Stimulated activated CD8-positive, alpha-beta memory T cell treated with anti-CD3 and anti-CD28 coated beads, Interleukin-2, amount 100 ng/mL, for 1 hour (primary cell): Measurements from ENCODE around the gene S1PR4.
"Not testable (repeated sequence)": the region's sequence is repeated elsewhere in the genome, so short reads cannot be mapped to it uniquely, and the experiment has no call there.

ENCODE experiments used
- DNase-seq, 2 donors: peaks; one replicate each; pipeline ENCODE4 v3.0.0-alpha.2; 2020; ENCODE audit warnings: low read depth in 2 of 2

The S1PR4 gene

GRCh38 chr19:3152419-3152780, 26.2 kb upstream of the S1PR4 start:
- DNase-seq, result no peak

- no peak for DNase-seq
These were observed 25.0 kb upstream of the S1PR4 start for GRCh38 chr19:3153286-3154230.

GRCh38 chr19:3154447-3154846, 24.1 kb upstream of the S1PR4 start:
- not testable (repeated sequence) for DNase-seq

GRCh38 chr19:3154957-3155736, 23.4 kb upstream of the S1PR4 start:
- peak in 1 of 2 donors; percentile 58 for DNase-seq

GRCh38 chr19:3157096-3157845, 21.3 kb upstream of the S1PR4 start:
- DNase-seq, result no peak

- DNase-seq, result no peak
These were observed 19.0 kb upstream of the S1PR4 start for GRCh38 chr19:3159565-3159964.

GRCh38 chr19:3160219-3160618, 18.4 kb upstream of the S1PR4 start:
- DNase-seq, result no peak

GRCh38 chr19:3161453-3161852, 17.1 kb upstream of the S1PR4 start:
- no peak for DNase-seq

GRCh38 chr19:3162418-3163229, 15.9 kb upstream of the S1PR4 start:
- no peak for DNase-seq

- peak; percentile 38 to 57 for DNase-seq
These were observed 15.2 kb upstream of the S1PR4 start for GRCh38 chr19:3163230-3163886.

- no peak for DNase-seq
These were observed 14.6 kb upstream of the S1PR4 start for GRCh38 chr19:3163943-3164342.

- no peak for DNase-seq
These were observed 10.9 kb upstream of the S1PR4 start for GRCh38 chr19:3167533-3168272.

- DNase-seq, result no peak
These were observed 6.5 kb upstream of the S1PR4 start for GRCh38 chr19:3171894-3172672.

- DNase-seq, result not testable (repeated sequence)
These were observed 5.9 kb upstream of the S1PR4 start for GRCh38 chr19:3172673-3173000.

GRCh38 chr19:3175781-3176714, 2.5 kb upstream of the S1PR4 start:
- DNase-seq, result no peak

GRCh38 chr19:3176715-3177501, 1.7 kb upstream of the S1PR4 start:
- DNase-seq, result peak; percentile 55 to 64

- DNase-seq, result no peak
These were observed 587 bp downstream of the S1PR4 start for GRCh38 chr19:3178973-3179738.
